Adrenal gland (tissue), 5 donors: Measurements from ENCODE around the gene LRRC26.

Source experiments
- POLR2A ChIP-seq, 2 donors: fragments of 450-650 bp; IDR thresholded peaks; one replicate each; pipeline ENCODE4 v1.6.1; 2017; ENCODE audit warnings: antibody characterized with exemption in 2 of 2, mild to moderate bottlenecking in 2 of 2, moderate library complexity in 1 of 2
- TF ChIP-seq, protein P1 (sequence below), 6 experiments: fragments of 450-650 bp in 4 of 6; fragments of 200-600 bp in 2 of 6; sonication (generic) in 1 of 6; IDR thresholded peaks; 1 replicate in 5 of 6; 2 replicates in 1 of 6; pipeline versions ENCODE4 v1.5.1 to v1.8.0; 2016 to 2021; ENCODE audit warnings: antibody characterized with exemption in 6 of 6, mild to moderate bottlenecking in 2 of 6, moderate library complexity in 1 of 6
- donor health status: DM: no; HTN: no; CAD: no.

DNA sequence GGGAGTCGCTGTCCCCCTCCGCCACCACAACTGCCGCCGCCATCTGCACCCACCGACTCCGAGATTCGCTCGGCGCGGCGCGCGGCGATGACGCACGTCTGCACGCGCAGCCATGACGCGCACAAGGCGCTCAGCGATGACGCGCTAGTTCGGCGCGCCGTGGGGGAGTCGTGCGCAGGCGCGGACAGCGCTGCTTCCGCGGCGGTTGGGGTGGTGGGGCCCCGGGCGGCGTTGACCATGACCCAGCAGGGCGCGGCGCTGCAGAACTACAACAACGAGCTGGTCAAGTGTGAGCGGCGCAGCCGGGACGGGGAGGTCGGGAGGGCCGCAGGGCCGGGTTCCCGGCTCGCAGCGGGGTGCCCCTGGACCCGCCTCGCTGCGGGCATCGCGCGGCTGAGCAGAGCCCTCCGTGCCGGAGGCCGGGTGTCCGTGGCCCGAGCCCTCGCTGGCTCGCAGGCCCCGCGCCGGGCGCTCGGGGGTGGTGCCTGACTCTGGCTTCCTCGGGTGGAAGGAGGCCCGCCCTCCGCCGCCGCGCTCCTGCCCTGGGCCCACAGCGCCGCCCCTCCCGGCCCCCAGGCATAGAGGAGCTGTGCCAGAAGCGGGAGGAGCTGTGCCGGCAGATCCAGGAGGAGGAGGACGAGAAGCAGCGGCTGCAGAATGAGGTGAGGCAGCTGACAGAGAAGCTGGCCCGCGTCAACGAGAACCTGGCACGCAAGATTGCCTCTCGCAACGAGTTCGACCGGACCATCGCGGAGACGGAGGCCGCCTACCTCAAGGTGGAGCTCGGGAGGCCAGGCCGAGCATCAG is 18.8 kb upstream of the LRRC26 start, which contains the start of the genes ANAPC2 and SSNA1:
- TF ChIP-seq POLR2A (IDR thresholded peaks at IDR 0.05): peak; percentile 79 to 89
- TF ChIP-seq, protein P1, sequence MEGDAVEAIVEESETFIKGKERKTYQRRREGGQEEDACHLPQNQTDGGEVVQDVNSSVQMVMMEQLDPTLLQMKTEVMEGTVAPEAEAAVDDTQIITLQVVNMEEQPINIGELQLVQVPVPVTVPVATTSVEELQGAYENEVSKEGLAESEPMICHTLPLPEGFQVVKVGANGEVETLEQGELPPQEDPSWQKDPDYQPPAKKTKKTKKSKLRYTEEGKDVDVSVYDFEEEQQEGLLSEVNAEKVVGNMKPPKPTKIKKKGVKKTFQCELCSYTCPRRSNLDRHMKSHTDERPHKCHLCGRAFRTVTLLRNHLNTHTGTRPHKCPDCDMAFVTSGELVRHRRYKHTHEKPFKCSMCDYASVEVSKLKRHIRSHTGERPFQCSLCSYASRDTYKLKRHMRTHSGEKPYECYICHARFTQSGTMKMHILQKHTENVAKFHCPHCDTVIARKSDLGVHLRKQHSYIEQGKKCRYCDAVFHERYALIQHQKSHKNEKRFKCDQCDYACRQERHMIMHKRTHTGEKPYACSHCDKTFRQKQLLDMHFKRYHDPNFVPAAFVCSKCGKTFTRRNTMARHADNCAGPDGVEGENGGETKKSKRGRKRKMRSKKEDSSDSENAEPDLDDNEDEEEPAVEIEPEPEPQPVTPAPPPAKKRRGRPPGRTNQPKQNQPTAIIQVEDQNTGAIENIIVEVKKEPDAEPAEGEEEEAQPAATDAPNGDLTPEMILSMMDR (IDR thresholded peaks at IDR 0.05): peak in 3 of 6 experiments; percentile 6 to 32 (median 24)
